ENCODE results near the gene SHROOM3. TPM values are rescaled to one million over a fixed set of nuclear protein-coding genes. Genes with fewer than 3 reads are reported as not detected.

The SHROOM3 gene
- total RNA-seq, 1 donor from 2014 or later = 16.2 TPM

GRCh38 chr4:76762137-76763130 is 327.4 kb downstream of the SHROOM3 start:
- no peaks in the 10 kb centered on the region for H3K27me3 ChIP-seq (ENCODE audit: low read depth)
- H3K9me3 ChIP-seq (replicated peaks) = no peaks in the 10 kb centered on the region
- no peak overlapping the region for H3K27ac ChIP-seq (replicated peaks)
- TF ChIP-seq CTCF (IDR thresholded peaks at IDR 0.05; ENCODE audit: borderline replicate concordance) = no peak
- intact Hi-C loops (cut with micrococcal nuclease) = no loop called here
- H3K4me1 ChIP-seq = no peaks in the 10 kb centered on the region
- H3K4me3 ChIP-seq = no peak overlapping the region
- DNase-seq = no peak
- H3K36me3 ChIP-seq = peaks cover 4% of the 10 kb centered on the region

GRCh38 chr4:76764251-76764650 is 329.2 kb downstream of the SHROOM3 start:
- Histone ChIP-seq H3K27ac (replicated peaks) (no peak overlapping the region), H3K27me3 (ENCODE audit: low read depth) (no peaks in the 10 kb centered on the region), H3K4me3 (no peak overlapping the region), H3K36me3 (peaks cover 4% of the 10 kb centered on the region), H3K9me3 (replicated peaks) (no peaks in the 10 kb centered on the region), H3K4me1 (no peaks in the 10 kb centered on the region)
- intact Hi-C loops (cut with micrococcal nuclease) = no loop called here
- no peak for TF ChIP-seq CTCF (IDR thresholded peaks at IDR 0.05; ENCODE audit: borderline replicate concordance)
- DNase-seq = no peak

- Histone ChIP-seq H3K4me1 (no peaks in the 10 kb centered on the region), H3K27ac (replicated peaks) (no peak overlapping the region), H3K36me3 (peaks cover 2% of the 10 kb centered on the region), H3K9me3 (replicated peaks) (no peaks in the 10 kb centered on the region), H3K27me3 (ENCODE audit: low read depth) (no peaks in the 10 kb centered on the region), H3K4me3 (no peak overlapping the region)
- TF ChIP-seq CTCF (IDR thresholded peaks at IDR 0.05; ENCODE audit: borderline replicate concordance) = no peak
- intact Hi-C loops (cut with micrococcal nuclease) = no loop called here
- DNase-seq = no peak
These were observed 330.6 kb downstream of the SHROOM3 start for GRCh38 chr4:76765473-76766183.

- TF ChIP-seq CTCF (IDR thresholded peaks at IDR 0.05; ENCODE audit: borderline replicate concordance) = no peak
- Histone ChIP-seq H3K4me1 (no peaks in the 10 kb centered on the region), H3K4me3 (no peak overlapping the region), H3K27me3 (ENCODE audit: low read depth) (no peaks in the 10 kb centered on the region), H3K9me3 (replicated peaks) (no peaks in the 10 kb centered on the region), H3K36me3 (peaks cover 18% of the 10 kb centered on the region), H3K27ac (replicated peaks) (no peak overlapping the region)
- intact Hi-C loops (cut with micrococcal nuclease) = no loop called here
- no peak for DNase-seq
These were observed 333.0 kb downstream of the SHROOM3 start for GRCh38 chr4:76767983-76768382.

- no peak for TF ChIP-seq CTCF (IDR thresholded peaks at IDR 0.05; ENCODE audit: borderline replicate concordance)
- H3K4me1 ChIP-seq = no peaks in the 10 kb centered on the region
- H3K36me3 ChIP-seq = peaks cover 18% of the 10 kb centered on the region
- H3K9me3 ChIP-seq (replicated peaks) = peaks cover 5% of the 10 kb centered on the region
- no peak overlapping the region for H3K27ac ChIP-seq (replicated peaks)
- no peak overlapping the region for H3K4me3 ChIP-seq
- intact Hi-C loops (cut with micrococcal nuclease) = no loop called here
- DNase-seq = no peak
- H3K27me3 ChIP-seq (ENCODE audit: low read depth) = no peaks in the 10 kb centered on the region
These were observed 337.6 kb downstream of the SHROOM3 start for GRCh38 chr4:76772498-76773106.
